GM12878 (cell line): ENCODE measurements around the gene TMEM128. TPM values are rescaled to one million over a fixed set of nuclear protein-coding genes. Genes with fewer than 3 reads are reported as not detected.

Experiments
- ATAC-seq: fragments of 200-7000 bp; cut with Tn5 transposase; 3 replicates; pipeline ENCODE4 v1.9.1; 2020; ENCODE audit warnings: mild to moderate bottlenecking, moderate library complexity
- BruUV-seq: library from RNA; stranded (reverse); fragments of 400-500 nt; replicated peaks from 2 replicates; lab custom pipeline; 2021; lab: Mats Ljungman, UMichigan
- CTCF ChIA-PET: fragments of 300-600 bp; sonication (Branson Sonifier 250); formaldehyde crosslinking; extraction: SDS; loops from one replicate; lab custom pipeline; 2021; ENCODE audit warnings: inconsistent platforms; lab: Yijun Ruan, JAX
- POLR2A ChIA-PET: fragments of 350-600 bp; formaldehyde crosslinking; extraction: SDS; loops from one replicate; lab custom pipeline; 2021; ENCODE audit warnings: inconsistent platforms; lab: Charles Lee
- RAD21 ChIA-PET: fragments of 300-600 bp; sonication (Branson Sonifier 250); formaldehyde crosslinking; loops from one replicate; lab custom pipeline; 2023; ENCODE audit warnings: antibody characterized with exemption; ENCODE audit not compliant: unreplicated experiment; lab: Charles Lee
- SMC1A ChIA-PET: fragments of 300-600 bp; sonication (Branson Sonifier 250); formaldehyde crosslinking; loops from one replicate; lab custom pipeline; 2023; ENCODE audit not compliant: unreplicated experiment, uncharacterized antibody; lab: Charles Lee
- DNase-seq: peaks from one replicate; pipeline ENCODE4 v3.0.0-alpha.2; 2011; ENCODE audit warnings: low read depth, low spot score
- FAIRE-seq: peaks from 3 replicates; lab custom pipeline; 2011; peaks lifted over from hg19 to GRCh38; lab: Jason Lieb, UNC
- H2AFZ ChIP-seq: 2 replicates; pipeline ENCODE4 v1.6.0; 2011; ENCODE audit warnings: low read depth, low read length, control low read depth; ENCODE audit not compliant: control insufficient read depth
- H3K27ac ChIP-seq: 2 replicates; pipeline ENCODE4 v1.5.1; 2011; ENCODE audit warnings: control low read depth; ENCODE audit not compliant: control insufficient read depth, insufficient read depth
- H3K27me3 ChIP-seq, 2 experiments: replicated peaks in 1 of 2; 2 replicates each; pipeline versions ENCODE4 v1.6.0 to v1.6.1; 2011; ENCODE audit warnings: low read length in 1 of 2; ENCODE audit not compliant: control insufficient read depth in 2 of 2, insufficient read depth in 2 of 2
- H3K36me3 ChIP-seq, 2 experiments: 2 replicates each; pipeline ENCODE4 v1.5.1; 2011; ENCODE audit warnings: low read length in 1 of 2; ENCODE audit not compliant: control insufficient read depth in 2 of 2, insufficient read depth in 2 of 2
- H3K4me1 ChIP-seq: 2 replicates; pipeline ENCODE4 v1.6.1; 2011; ENCODE audit warnings: mild to moderate bottlenecking, low read length, moderate library complexity, mixed read lengths; ENCODE audit not compliant: control insufficient read depth, insufficient read depth
- H3K4me2 ChIP-seq: 2 replicates; pipeline ENCODE4 v1.6.0; 2011; ENCODE audit warnings: control low read depth; ENCODE audit not compliant: control insufficient read depth, insufficient read depth
- H3K4me3 ChIP-seq: fragments of 200-600 bp; sonication (generic); 2 replicates; pipeline ENCODE4 v1.5.1; 2016
- H3K79me2 ChIP-seq: 2 replicates; pipeline ENCODE4 v1.6.0; 2011; ENCODE audit warnings: low read length; ENCODE audit not compliant: control insufficient read depth, insufficient read depth
- H3K9ac ChIP-seq: 2 replicates; pipeline ENCODE4 v1.8.0; 2011; ENCODE audit warnings: low read length, control low read depth, mixed read lengths; ENCODE audit not compliant: control insufficient read depth, insufficient read depth
- H3K9me3 ChIP-seq: replicated peaks from 3 replicates; pipeline ENCODE4 v1.5.1; 2011; ENCODE audit warnings: mild to moderate bottlenecking, low read length; ENCODE audit not compliant: control insufficient read depth, insufficient read depth
- H4K20me1 ChIP-seq: 2 replicates; pipeline ENCODE4 v1.6.0; 2011; ENCODE audit not compliant: control insufficient read depth, insufficient read depth
- ATF7 ChIP-seq: fragments of 450-650 bp; IDR thresholded peaks from 2 replicates; pipeline ENCODE4 v1.6.1; 2016; ENCODE audit warnings: low read depth, mild to moderate bottlenecking
- DPF2 ChIP-seq: fragments of 450-650 bp; IDR thresholded peaks from 2 replicates; pipeline ENCODE4 v1.6.1; 2017; ENCODE audit warnings: mild to moderate bottlenecking
- LARP7 ChIP-seq: fragments of 450-650 bp; IDR thresholded peaks from 2 replicates; pipeline ENCODE4 v1.6.1; 2017; ENCODE audit warnings: mild to moderate bottlenecking
- MTA3 ChIP-seq: IDR thresholded peaks from 2 replicates; pipeline ENCODE4 v1.6.1; 2012; ENCODE audit warnings: low read length, inconsistent platforms, borderline replicate concordance
- NFIC ChIP-seq: IDR thresholded peaks from 2 replicates; pipeline ENCODE4 v1.6.1; 2012; ENCODE audit warnings: low read depth, mild to moderate bottlenecking, inconsistent platforms, low read length, moderate library complexity
- NFYB ChIP-seq: IDR thresholded peaks from 2 replicates; pipeline ENCODE4 v1.6.1; 2011; ENCODE audit warnings: low read depth, mild to moderate bottlenecking, low read length, improper control_type of control experiment, moderate library complexity; ENCODE audit not compliant: insufficient read depth
- NR2C1 ChIP-seq: fragments of 450-650 bp; IDR thresholded peaks from 2 replicates; pipeline ENCODE4 v1.6.1; 2017; ENCODE audit warnings: antibody characterized with exemption, mild to moderate bottlenecking, moderate library complexity
- NR2F1 ChIP-seq: fragments of 450-650 bp; conservative IDR thresholded peaks from 2 replicates; pipeline ENCODE4 v1.6.1; 2017; ENCODE audit warnings: mild to moderate bottlenecking
- NRF1 ChIP-seq: conservative IDR thresholded peaks from 2 replicates; pipeline ENCODE4 v1.6.1; 2011; ENCODE audit warnings: mild to moderate bottlenecking, low read depth, low read length, improper control_type of control experiment
- PAX8 ChIP-seq: fragments of 450-650 bp; IDR thresholded peaks from 2 replicates; pipeline ENCODE4 v1.6.1; 2017; ENCODE audit warnings: mild to moderate bottlenecking, moderate library complexity
- ZNF217 ChIP-seq: fragments of 450-650 bp; IDR thresholded peaks from 2 replicates; pipeline ENCODE4 v1.6.1; 2017; ENCODE audit warnings: antibody characterized with exemption, mild to moderate bottlenecking
- WGBS: methylation state at CpG from one replicate; pipeline ENCODE4 v1.1.6; 2016; ENCODE audit warnings: low lambda C conversion rate; ENCODE audit not compliant: insufficient replicate concordance, insufficient coverage; ENCODE audit errors: missing lambda C conversion rate; 5-methylcytosine and 5-hydroxymethylcytosine counted together
- in situ Hi-C: fragments of 300-500 bp; cut with MboI; formaldehyde crosslinking; loops from 9 replicates; pipeline ENCODE4 v1.14.3; 2018; ENCODE audit warnings: mixed read lengths
- intact Hi-C: fragments of 100-400 bp; cut with micrococcal nuclease; formaldehyde crosslinking; loops from one replicate; pipeline ENCODE4 v1.14.2; 2022; ENCODE audit not compliant: unreplicated experiment
- polyA plus RNA-seq, 11 experiments: library from polyadenylated mRNA; depleted of rRNA in 4 of 11; unstranded in 6 of 11; stranded (reverse) in 5 of 11; fragments of >200 nt; fragmentation: Nextera tagmentation in 4 of 11; fragmentation: Illumina TruSeq in 1 of 11; extraction: Ambion mirVana in 4 of 11; extraction: Trizol in 1 of 11; gene quantifications; 1 replicate in 1 of 11; 2 replicates in 10 of 11; pipeline versions ENCODE4 v1.2.1 to v1.2.3, GENCODE V29; 2011 to 2016; ENCODE audit warnings: inconsistent platforms in 2 of 11, missing spikeins in 2 of 11, low read depth in 1 of 11
- total RNA-seq, 4 experiments: library from RNA; depleted of rRNA in 3 of 4; stranded (reverse); fragments of >200 nt in 3 of 4; fragmentation: Illumina TruSeq in 1 of 4; extraction: Trizol in 1 of 4; gene quantifications; 2 replicates each; pipeline versions ENCODE4 v1.2.1 to v1.2.3, GENCODE V29; 2013 to 2021
- TF ChIP-seq, protein P1 (sequence below): IDR thresholded peaks from 2 replicates; pipeline ENCODE4 v1.6.1; 2011; ENCODE audit warnings: borderline replicate concordance, low read depth, mild to moderate bottlenecking, moderate library complexity, low read length; ENCODE audit not compliant: insufficient read depth, poor library complexity, severe bottlenecking
- TF ChIP-seq, protein P2 (sequence below): fragments of 450-650 bp; formaldehyde crosslinking; IDR thresholded peaks from 2 replicates; pipeline ENCODE4 v1.4.0; 2020; ENCODE audit warnings: mild to moderate bottlenecking, moderate library complexity
- TF ChIP-seq, protein P3 (sequence below): fragments of 450-650 bp; IDR thresholded peaks from 2 replicates; pipeline ENCODE4 v1.6.1; 2017; ENCODE audit warnings: mild to moderate bottlenecking, moderate library complexity
- TF ChIP-seq, protein P4 (sequence below): IDR thresholded peaks from 2 replicates; pipeline ENCODE4 v1.6.1; 2012; ENCODE audit warnings: low read length, inconsistent platforms

The TMEM128 gene
- total and polyA plus RNA-seq, 10 of the 15 experiments (the other 5 are each of a cell fraction or from before 2014, with no cell fraction given) = 9.3 to 44.2 (median 18.9) TPM

- BruUV-seq = no TSS peak
- ATAC-seq (no peak), DNase-seq (no peak), FAIRE-seq (no peak)
- RAD21 ChIA-PET = interaction anchor here (0.9 kb wide), 1 partner anchor 163 kb away, joined by 3 read pairs; no protein-coding TSS in a partner anchor
- no peak overlapping the region for H3K9ac ChIP-seq
- POLR2A ChIA-PET = no interaction called here
- in situ Hi-C loops = no loop called here
- intact Hi-C loops = no loop called here
- WGBS = 74% methylated on average over 5 of the region's 5 CpGs
- H3K4me3 ChIP-seq = no peak overlapping the region
- SMC1A ChIA-PET = interaction anchor here (1.0 kb wide), 1 partner anchor 16 kb away, joined by 3 read pairs; no protein-coding TSS in a partner anchor
- no peaks in the 10 kb centered on the region for H4K20me1 ChIP-seq
- H3K27ac ChIP-seq = no peak overlapping the region
- H3K36me3 ChIP-seq = peaks cover 6 to 20% of the 10 kb centered on the region in 2 experiments; a peak in 3 of 4 replicates
- no peak overlapping the region for H3K4me2 ChIP-seq
- no peaks in the 10 kb centered on the region for H3K9me3 ChIP-seq
- H3K27me3 ChIP-seq = no peaks in the 10 kb centered on the region
- H3K79me2 ChIP-seq = no peaks in the 10 kb centered on the region
- CTCF ChIA-PET = interaction anchor here (0.9 to 2.1 kb wide), 4 partner anchors 7 to 68 kb away, joined by 3 to 9 read pairs (median 3); no protein-coding TSS in a partner anchor
- H2AFZ ChIP-seq = no peak overlapping the region
- no peaks in the 10 kb centered on the region for H3K4me1 ChIP-seq
- TF ChIP-seq DPF2 (no peak), NR2F1 (no peak), NFIC (no peak), NFYB (no peak), PAX8 (no peak), MTA3 (no peak), NRF1 (no peak), ZNF217 (no peak), ATF7 (no peak), LARP7 (no peak), NR2C1 (no peak)
- TF ChIP-seq, protein P1, sequence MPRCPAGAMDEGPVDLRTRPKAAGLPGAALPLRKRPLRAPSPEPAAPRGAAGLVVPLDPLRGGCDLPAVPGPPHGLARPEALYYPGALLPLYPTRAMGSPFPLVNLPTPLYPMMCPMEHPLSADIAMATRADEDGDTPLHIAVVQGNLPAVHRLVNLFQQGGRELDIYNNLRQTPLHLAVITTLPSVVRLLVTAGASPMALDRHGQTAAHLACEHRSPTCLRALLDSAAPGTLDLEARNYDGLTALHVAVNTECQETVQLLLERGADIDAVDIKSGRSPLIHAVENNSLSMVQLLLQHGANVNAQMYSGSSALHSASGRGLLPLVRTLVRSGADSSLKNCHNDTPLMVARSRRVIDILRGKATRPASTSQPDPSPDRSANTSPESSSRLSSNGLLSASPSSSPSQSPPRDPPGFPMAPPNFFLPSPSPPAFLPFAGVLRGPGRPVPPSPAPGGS = no peak
- TF ChIP-seq, protein P2, sequence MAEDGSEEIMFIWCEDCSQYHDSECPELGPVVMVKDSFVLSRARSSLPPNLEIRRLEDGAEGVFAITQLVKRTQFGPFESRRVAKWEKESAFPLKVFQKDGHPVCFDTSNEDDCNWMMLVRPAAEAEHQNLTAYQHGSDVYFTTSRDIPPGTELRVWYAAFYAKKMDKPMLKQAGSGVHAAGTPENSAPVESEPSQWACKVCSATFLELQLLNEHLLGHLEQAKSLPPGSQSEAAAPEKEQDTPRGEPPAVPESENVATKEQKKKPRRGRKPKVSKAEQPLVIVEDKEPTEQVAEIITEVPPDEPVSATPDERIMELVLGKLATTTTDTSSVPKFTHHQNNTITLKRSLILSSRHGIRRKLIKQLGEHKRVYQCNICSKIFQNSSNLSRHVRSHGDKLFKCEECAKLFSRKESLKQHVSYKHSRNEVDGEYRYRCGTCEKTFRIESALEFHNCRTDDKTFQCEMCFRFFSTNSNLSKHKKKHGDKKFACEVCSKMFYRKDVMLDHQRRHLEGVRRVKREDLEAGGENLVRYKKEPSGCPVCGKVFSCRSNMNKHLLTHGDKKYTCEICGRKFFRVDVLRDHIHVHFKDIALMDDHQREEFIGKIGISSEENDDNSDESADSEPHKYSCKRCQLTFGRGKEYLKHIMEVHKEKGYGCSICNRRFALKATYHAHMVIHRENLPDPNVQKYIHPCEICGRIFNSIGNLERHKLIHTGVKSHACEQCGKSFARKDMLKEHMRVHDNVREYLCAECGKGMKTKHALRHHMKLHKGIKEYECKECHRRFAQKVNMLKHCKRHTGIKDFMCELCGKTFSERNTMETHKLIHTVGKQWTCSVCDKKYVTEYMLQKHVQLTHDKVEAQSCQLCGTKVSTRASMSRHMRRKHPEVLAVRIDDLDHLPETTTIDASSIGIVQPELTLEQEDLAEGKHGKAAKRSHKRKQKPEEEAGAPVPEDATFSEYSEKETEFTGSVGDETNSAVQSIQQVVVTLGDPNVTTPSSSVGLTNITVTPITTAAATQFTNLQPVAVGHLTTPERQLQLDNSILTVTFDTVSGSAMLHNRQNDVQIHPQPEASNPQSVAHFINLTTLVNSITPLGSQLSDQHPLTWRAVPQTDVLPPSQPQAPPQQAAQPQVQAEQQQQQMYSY = no peak
- TF ChIP-seq, protein P3, sequence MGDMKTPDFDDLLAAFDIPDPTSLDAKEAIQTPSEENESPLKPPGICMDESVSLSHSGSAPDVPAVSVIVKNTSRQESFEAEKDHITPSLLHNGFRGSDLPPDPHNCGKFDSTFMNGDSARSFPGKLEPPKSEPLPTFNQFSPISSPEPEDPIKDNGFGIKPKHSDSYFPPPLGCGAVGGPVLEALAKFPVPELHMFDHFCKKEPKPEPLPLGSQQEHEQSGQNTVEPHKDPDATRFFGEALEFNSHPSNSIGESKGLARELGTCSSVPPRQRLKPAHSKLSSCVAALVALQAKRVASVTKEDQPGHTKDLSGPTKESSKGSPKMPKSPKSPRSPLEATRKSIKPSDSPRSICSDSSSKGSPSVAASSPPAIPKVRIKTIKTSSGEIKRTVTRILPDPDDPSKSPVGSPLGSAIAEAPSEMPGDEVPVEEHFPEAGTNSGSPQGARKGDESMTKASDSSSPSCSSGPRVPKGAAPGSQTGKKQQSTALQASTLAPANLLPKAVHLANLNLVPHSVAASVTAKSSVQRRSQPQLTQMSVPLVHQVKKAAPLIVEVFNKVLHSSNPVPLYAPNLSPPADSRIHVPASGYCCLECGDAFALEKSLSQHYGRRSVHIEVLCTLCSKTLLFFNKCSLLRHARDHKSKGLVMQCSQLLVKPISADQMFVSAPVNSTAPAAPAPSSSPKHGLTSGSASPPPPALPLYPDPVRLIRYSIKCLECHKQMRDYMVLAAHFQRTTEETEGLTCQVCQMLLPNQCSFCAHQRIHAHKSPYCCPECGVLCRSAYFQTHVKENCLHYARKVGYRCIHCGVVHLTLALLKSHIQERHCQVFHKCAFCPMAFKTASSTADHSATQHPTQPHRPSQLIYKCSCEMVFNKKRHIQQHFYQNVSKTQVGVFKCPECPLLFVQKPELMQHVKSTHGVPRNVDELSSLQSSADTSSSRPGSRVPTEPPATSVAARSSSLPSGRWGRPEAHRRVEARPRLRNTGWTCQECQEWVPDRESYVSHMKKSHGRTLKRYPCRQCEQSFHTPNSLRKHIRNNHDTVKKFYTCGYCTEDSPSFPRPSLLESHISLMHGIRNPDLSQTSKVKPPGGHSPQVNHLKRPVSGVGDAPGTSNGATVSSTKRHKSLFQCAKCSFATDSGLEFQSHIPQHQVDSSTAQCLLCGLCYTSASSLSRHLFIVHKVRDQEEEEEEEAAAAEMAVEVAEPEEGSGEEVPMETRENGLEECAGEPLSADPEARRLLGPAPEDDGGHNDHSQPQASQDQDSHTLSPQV = no peak
- TF ChIP-seq, protein P4, sequence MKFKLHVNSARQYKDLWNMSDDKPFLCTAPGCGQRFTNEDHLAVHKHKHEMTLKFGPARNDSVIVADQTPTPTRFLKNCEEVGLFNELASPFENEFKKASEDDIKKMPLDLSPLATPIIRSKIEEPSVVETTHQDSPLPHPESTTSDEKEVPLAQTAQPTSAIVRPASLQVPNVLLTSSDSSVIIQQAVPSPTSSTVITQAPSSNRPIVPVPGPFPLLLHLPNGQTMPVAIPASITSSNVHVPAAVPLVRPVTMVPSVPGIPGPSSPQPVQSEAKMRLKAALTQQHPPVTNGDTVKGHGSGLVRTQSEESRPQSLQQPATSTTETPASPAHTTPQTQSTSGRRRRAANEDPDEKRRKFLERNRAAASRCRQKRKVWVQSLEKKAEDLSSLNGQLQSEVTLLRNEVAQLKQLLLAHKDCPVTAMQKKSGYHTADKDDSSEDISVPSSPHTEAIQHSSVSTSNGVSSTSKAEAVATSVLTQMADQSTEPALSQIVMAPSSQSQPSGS = no peak
Observed at GRCh38 chr4:4267981-4268380, 20.0 kb upstream of the TMEM128 start.
